ENCODE results near the gene ADARB2.

The ADARB2 gene

DNA sequence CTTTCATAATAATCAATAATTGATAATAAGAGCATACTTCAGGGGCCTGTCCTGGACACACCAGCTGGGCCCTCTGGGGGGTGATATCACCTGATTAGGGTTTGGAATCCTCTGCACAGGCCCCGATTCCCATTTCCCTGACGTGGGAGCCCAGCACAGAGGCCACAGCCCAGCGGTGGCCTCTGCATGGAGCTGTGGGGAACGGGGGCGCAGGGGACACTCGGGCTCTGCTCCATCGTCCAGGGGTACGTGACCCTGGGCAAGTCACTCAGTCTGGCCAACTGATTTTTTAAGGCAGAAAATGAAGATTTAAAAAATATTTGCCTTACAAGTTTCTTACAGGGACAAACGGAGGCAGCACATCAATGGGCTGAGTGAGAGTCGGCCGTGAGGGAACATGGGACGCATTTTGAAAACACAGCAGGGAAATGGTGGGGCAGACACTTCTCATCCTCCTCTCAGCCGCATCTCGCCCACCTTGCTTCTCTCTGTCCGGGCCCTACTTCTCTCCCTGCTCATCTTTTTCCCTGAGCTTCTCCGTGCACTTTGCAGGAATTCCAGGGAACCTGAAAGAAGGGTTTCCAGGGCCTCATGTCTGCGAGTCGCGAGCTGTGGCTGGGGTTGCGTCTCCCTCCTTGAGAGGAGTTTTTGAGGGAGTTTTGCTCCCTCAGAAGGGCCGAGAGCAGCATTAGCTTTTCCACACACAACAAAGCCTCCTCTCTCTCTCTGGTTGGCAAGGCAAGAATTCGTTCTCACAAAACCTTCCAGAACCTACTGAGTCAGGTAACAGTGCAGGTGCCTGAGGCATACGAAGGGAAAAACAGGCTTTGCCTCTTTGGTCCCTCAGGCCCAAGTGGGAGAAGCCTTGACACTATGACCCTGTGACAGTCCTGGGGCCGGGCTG is 369.1 kb downstream of the ADARB2 start:
- ChIA-PET POLR2A (no interaction called here), CTCF (interaction anchor here (0.7 to 3.0 kb wide), 12 partner anchors 9 to 280 kb away, joined by 3 to 11 read pairs (median 4); no protein-coding TSS in a partner anchor)
- DNase-seq (ENCODE audit: extremely low spot score), result no peak
- TF ChIP-seq, protein P1, sequence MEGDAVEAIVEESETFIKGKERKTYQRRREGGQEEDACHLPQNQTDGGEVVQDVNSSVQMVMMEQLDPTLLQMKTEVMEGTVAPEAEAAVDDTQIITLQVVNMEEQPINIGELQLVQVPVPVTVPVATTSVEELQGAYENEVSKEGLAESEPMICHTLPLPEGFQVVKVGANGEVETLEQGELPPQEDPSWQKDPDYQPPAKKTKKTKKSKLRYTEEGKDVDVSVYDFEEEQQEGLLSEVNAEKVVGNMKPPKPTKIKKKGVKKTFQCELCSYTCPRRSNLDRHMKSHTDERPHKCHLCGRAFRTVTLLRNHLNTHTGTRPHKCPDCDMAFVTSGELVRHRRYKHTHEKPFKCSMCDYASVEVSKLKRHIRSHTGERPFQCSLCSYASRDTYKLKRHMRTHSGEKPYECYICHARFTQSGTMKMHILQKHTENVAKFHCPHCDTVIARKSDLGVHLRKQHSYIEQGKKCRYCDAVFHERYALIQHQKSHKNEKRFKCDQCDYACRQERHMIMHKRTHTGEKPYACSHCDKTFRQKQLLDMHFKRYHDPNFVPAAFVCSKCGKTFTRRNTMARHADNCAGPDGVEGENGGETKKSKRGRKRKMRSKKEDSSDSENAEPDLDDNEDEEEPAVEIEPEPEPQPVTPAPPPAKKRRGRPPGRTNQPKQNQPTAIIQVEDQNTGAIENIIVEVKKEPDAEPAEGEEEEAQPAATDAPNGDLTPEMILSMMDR (IDR thresholded peaks at IDR 0.05; ENCODE audit: control extremely low read depth, extremely low read depth, low read depth, missing control alignments), result no peak

DNA sequence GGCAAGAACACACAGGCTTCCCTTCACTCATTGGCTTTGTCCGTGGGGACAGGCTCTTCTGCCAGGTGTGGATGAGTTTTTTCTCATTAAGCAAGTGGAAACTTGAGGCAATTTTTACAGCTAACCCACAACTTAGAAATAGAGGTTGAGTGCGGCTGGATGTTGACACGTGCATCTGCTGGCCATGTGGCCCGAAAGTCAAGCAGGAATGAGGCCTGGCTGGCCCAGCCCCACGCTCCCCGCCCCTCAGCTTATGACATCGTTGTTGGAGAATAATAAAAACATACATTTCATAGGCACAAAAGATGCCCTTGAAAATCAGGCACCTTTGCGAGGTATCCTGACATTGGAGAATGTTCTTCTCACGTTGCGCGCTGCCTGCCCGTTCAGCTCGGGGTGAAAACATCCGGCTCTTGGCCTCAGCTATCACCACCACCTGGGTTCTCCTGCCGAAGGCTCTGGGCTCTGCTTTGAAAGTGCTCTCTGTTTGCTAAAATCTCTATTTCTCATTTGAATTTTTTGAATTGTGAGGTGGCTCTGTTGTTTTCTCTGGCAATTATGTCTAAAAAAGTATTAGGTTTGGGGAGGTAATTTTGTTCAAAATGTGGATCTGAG is 370.4 kb downstream of the ADARB2 start:
- POLR2A ChIA-PET, result no interaction called here
- TF ChIP-seq, protein P1 (IDR thresholded peaks at IDR 0.05; ENCODE audit: control extremely low read depth, extremely low read depth, low read depth, missing control alignments), result no peak
- no peak for DNase-seq (ENCODE audit: extremely low spot score)
- CTCF ChIA-PET, result interaction anchor here (3.0 kb wide), 1 partner anchor 12 kb away, joined by 11 read pairs; no protein-coding TSS in a partner anchor

DNA sequence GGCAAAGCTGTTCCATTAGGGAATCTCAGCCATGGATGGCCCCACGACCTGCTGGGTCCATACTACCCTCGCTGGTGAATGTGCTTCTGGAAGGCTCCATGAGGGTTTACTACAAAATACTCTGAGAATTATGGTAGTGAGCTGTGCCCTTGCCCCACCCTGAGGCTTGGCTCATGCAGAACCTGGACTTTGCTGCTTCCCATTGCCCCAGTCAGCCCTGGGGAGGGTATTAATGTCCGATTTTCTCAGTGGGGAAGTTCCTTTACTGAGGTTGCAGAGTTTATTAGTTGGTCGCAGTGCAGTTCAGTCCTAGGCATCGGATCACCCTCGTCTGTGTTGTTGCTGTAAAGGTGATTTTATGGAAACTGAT is 371.0 kb downstream of the ADARB2 start:
- TF ChIP-seq, protein P1 (IDR thresholded peaks at IDR 0.05; ENCODE audit: control extremely low read depth, extremely low read depth, low read depth, missing control alignments), result no peak
- DNase-seq (ENCODE audit: extremely low spot score), result no peak
- CTCF ChIA-PET, result interaction anchor here (3.0 kb wide), 1 partner anchor 11 kb away, joined by 11 read pairs; no protein-coding TSS in a partner anchor
- POLR2A ChIA-PET, result no interaction called here

DNA sequence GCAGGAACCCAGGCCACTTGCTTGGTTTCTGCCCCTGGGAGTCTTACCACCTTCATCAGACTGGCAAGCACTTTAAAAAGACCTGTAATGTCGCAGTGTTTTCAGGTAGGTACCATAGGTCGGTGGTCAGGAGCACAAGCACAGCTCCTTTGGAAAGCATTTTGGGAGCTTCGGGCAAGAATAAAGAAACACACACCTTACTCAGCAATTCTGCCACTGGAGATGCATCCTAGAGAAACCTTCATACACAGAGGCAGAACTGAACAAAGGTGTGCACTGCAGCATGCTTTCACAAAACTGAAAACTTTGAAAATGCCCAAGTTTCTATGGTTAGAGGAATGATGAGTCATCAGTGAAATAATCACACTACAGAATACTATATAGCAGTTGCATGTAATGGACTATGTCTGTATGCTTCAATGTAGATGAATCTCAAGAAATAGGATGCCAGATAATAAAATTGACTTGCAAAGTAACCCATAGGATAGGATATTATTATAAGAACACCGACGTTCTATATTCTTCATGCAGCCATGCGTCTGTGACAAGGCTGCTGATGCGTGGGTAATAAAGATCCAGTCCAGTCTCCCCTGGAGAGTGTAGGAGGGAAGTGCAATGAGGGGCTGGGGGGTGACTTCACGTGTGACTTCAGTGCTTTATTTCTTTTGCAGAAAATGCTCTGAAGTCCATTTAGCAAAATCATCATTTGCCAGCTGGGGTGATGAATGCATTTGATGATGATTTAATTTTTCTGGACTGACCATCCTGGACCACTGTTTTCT is 371.6 kb downstream of the ADARB2 start:
- ChIA-PET CTCF (interaction anchor here (3.0 kb wide), 1 partner anchor 11 kb away, joined by 11 read pairs; no protein-coding TSS in a partner anchor), POLR2A (no interaction called here)
- TF ChIP-seq, protein P1 (IDR thresholded peaks at IDR 0.05; ENCODE audit: control extremely low read depth, extremely low read depth, low read depth, missing control alignments), result no peak
- DNase-seq (ENCODE audit: extremely low spot score), result no peak

DNA sequence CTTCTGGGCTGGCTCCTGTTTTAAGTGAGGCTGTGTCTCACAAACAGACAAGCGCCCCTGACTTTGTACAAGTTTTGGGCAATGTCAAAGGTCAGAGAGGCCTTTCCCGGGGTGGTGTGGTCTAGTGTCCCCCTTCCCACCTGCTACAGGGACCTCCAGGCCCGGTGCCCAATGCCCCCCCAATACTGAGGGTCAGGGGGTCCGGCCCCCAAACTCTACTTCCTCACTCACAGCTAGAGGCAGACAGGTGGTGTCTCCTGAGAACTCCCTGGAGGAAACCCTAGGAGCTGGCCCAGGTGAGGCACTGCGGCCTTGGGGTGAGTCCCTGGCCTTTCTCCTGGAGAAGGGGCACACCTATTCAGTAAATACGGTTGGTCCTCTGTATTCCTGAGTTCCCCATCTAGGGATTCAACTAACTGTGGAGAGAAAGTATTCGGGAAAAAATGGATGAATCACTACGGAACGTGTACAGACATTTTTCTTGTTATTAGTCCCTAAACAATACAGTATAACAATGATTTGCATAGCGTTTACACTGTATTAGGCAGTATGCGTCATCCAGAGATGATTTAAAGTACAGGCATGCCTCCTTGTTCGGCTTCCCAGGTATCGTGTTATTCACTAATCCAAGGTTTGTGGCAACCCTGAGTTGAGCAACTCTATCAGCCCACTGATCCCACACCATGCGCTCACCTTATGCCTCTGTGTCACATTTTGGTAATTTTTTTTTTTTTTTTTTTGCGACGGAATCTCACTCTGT is 373.0 kb downstream of the ADARB2 start:
- TF ChIP-seq, protein P1 (IDR thresholded peaks at IDR 0.05; ENCODE audit: control extremely low read depth, extremely low read depth, low read depth, missing control alignments), result no peak
- DNase-seq (ENCODE audit: extremely low spot score), result no peak
- ChIA-PET CTCF (no interaction called here), POLR2A (no interaction called here)

Measured in GM10248 (cell line).